Esophagus squamous epithelium (tissue), 4 donors: ENCODE data around the gene CARM1.

Source experiments
- CTCF ChIP-seq, 6 experiments: fragments of 450-650 bp in 4 of 6; fragments of 200-600 bp in 2 of 6; sonication (generic) in 2 of 6; IDR thresholded peaks; one replicate each; pipeline ENCODE4 v1.5.1; 2016 to 2019; ENCODE audit warnings: antibody characterized with exemption in 6 of 6, mild to moderate bottlenecking in 4 of 6, moderate library complexity in 4 of 6
- POLR2A ChIP-seq, 4 donors: fragments of 450-650 bp; IDR thresholded peaks; one replicate each; pipeline ENCODE4 v1.6.1; 2017; ENCODE audit warnings: antibody characterized with exemption in 4 of 4, mild to moderate bottlenecking in 4 of 4, moderate library complexity in 3 of 4

GRCh38 chr19:10946958-10947657 is 75.8 kb downstream of the CARM1 start:
- TF ChIP-seq POLR2A (IDR thresholded peaks at IDR 0.05) (no peak), CTCF (IDR thresholded peaks at IDR 0.05) (no peak)
